ENCODE data around the gene SUCO. TPM values are rescaled to one million over a fixed set of nuclear protein-coding genes. Genes with fewer than 3 reads are reported as not detected.
"Not testable (repeated sequence)": the region's sequence is repeated elsewhere in the genome, so short reads cannot be mapped to it uniquely, and the experiment has no call there.

Gene SUCO
- total and polyA plus RNA-seq, 2 donors, result 17.3 to 106 TPM

- H3K27ac ChIP-seq (ENCODE audit: low read depth), result peak overlapping the region; percentile 5
- H3K36me3 ChIP-seq (ENCODE audit: insufficient read depth), result peaks cover 8% of the 10 kb centered on the region
- no peaks in the 10 kb centered on the region for H3K4me1 ChIP-seq (ENCODE audit: insufficient read depth)
- no peak overlapping the region for H3K4me3 ChIP-seq (ENCODE audit: low read depth, low read length)
- 71% methylated on average over 7 of the region's 7 CpGs for WGBS
- DNase-seq (ENCODE audit: extremely low spot score), result no peak
Measured at GRCh38 chr1:172588296-172589291, 55.6 kb downstream of the SUCO start.

DNA sequence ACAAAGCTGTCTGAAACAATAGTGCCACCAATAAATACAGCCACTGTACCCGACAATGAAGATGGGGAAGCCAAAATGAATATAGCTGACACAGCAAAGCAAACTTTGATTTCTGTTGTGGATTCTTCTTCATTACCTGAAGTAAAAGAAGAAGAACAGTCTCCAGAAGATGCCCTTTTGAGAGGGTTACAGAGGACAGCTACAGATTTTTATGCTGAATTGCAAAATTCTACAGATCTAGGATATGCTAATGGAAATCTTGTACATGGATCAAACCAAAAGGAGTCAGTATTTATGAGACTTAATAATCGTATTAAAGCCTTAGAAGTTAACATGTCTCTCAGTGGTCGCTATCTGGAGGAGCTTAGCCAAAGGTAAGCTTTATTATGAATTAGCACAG is 56.6 kb downstream of the SUCO start:
- no peak overlapping the region for H3K4me3 ChIP-seq (ENCODE audit: low read depth, low read length)
- WGBS, result 95% methylated on average over 3 of the region's 3 CpGs
- H3K27ac ChIP-seq (ENCODE audit: low read depth), result no peak overlapping the region
- DNase-seq (ENCODE audit: extremely low spot score), result no peak
- H3K4me1 ChIP-seq (ENCODE audit: insufficient read depth), result no peaks in the 10 kb centered on the region
- H3K36me3 ChIP-seq (ENCODE audit: insufficient read depth), result peaks cover 8% of the 10 kb centered on the region

- H3K4me1 ChIP-seq (ENCODE audit: insufficient read depth); DNase-seq (ENCODE audit: extremely low spot score); H3K4me3 ChIP-seq (ENCODE audit: low read depth, low read length); H3K27ac ChIP-seq (ENCODE audit: low read depth); H3K36me3 ChIP-seq (ENCODE audit: insufficient read depth): not testable (repeated sequence)
- WGBS, result no CpG with 5 or more reads among the region's 1 CpG
Measured at GRCh38 chr1:172591429-172591828, 58.5 kb downstream of the SUCO start.

DNA sequence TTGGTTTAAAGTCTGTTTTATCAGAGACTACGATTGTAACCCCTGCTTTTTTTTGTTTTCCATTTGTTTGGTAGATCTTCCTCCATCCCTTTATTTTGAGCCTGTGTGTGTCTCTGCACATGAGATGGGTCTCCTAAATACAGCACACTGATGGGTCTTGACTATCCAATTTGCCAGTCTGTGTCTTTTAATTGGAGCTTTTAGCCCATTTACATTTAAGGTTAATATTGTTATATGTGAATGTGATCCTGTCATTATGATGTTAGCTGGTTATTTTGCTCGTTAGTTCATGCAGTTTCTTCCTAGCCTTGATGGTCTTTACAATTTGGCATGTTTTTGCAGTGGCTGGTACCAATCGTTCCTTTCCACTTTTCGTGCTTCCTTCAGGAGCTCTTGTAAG is 62.1 kb downstream of the SUCO start:
- not testable (repeated sequence) for H3K27ac ChIP-seq (ENCODE audit: low read depth); H3K4me3 ChIP-seq (ENCODE audit: low read depth, low read length); H3K4me1 ChIP-seq (ENCODE audit: insufficient read depth); DNase-seq (ENCODE audit: extremely low spot score); H3K36me3 ChIP-seq (ENCODE audit: insufficient read depth)
- 97% methylated on average over 4 of the region's 4 CpGs for WGBS

GRCh38 chr1:172596782-172597181 is 63.8 kb downstream of the SUCO start:
- not testable (repeated sequence) for H3K36me3 ChIP-seq (ENCODE audit: insufficient read depth); DNase-seq (ENCODE audit: extremely low spot score)

DNA sequence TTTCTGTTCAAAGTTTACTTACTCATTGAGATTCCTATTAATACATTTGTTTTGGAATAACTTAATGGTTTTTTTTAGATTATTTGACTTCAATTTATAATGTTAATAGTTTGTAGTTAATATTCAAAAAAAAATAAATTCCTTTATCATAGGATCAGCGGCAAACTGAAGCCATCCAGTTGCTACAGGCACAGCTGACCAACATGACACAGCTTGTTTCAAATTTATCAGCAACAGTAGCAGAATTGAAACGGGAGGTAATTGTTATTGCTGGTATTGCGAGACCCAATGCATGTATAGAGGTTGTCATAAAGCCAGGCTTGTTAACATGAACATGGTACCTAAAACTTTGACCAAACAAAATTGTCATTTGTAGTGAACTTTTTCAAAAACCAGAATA is 67.0 kb downstream of the SUCO start:
- 87% methylated on average over 3 of the region's 3 CpGs for WGBS
- Histone ChIP-seq H3K4me3 (ENCODE audit: low read depth, low read length) (no peak overlapping the region), H3K27ac (ENCODE audit: low read depth) (no peak overlapping the region), H3K36me3 (ENCODE audit: insufficient read depth) (no peaks in the 10 kb centered on the region), H3K4me1 (ENCODE audit: insufficient read depth) (no peaks in the 10 kb centered on the region)
- no peak for DNase-seq (ENCODE audit: extremely low spot score)

More at GRCh38 chr1:172596782-172597181, 63.8 kb downstream of the SUCO start:
- H3K4me3 ChIP-seq (ENCODE audit: low read depth, low read length); H3K4me1 ChIP-seq (ENCODE audit: insufficient read depth); H3K27ac ChIP-seq (ENCODE audit: low read depth): not testable (repeated sequence)
- 81% methylated on average over 10 of the region's 10 CpGs for WGBS

- H3K4me1 ChIP-seq (ENCODE audit: insufficient read depth), result no peaks in the 10 kb centered on the region
- no peak overlapping the region for H3K4me3 ChIP-seq (ENCODE audit: low read depth, low read length)
- DNase-seq (ENCODE audit: extremely low spot score), result no peak
- no peak overlapping the region for H3K27ac ChIP-seq (ENCODE audit: low read depth)
- WGBS, result 96% methylated on average over 1 of the region's 1 CpG
- H3K36me3 ChIP-seq (ENCODE audit: insufficient read depth), result no peaks in the 10 kb centered on the region
Measured at GRCh38 chr1:172600615-172601014, 67.7 kb downstream of the SUCO start.

- WGBS, result 90% methylated on average over 6 of the region's 6 CpGs
Measured at GRCh38 chr1:172601046-172601630, 68.2 kb downstream of the SUCO start.

DNA sequence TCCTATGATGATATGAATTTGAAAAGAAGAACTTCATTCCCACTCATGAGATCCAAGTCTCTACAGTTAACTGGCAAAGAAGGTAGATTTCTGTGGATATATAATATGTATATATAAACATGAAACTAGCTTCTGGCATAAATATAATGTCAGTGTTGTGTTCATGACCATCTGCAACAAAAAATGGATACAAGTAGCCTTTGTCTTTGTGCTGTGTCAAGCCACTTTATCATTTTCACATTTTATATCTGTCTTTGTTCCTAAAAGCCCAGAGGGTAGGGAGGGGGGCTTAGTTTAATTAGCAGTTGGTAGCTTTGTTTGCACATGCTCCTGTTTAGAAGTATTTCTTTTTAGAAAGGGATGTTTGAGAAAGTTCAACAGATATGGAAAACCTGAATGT is 69.8 kb downstream of the SUCO start:
- no peak overlapping the region for H3K4me3 ChIP-seq (ENCODE audit: low read depth, low read length)
- no peak overlapping the region for H3K27ac ChIP-seq (ENCODE audit: low read depth)
- no peaks in the 10 kb centered on the region for H3K36me3 ChIP-seq (ENCODE audit: insufficient read depth)
- no peak for DNase-seq (ENCODE audit: extremely low spot score)
- no peaks in the 10 kb centered on the region for H3K4me1 ChIP-seq (ENCODE audit: insufficient read depth)

More at GRCh38 chr1:172601046-172601630, 68.2 kb downstream of the SUCO start:
- DNase-seq (ENCODE audit: extremely low spot score), result no peak
- no peak overlapping the region for H3K27ac ChIP-seq (ENCODE audit: low read depth)
- H3K4me1 ChIP-seq (ENCODE audit: insufficient read depth), result no peaks in the 10 kb centered on the region
- no peak overlapping the region for H3K4me3 ChIP-seq (ENCODE audit: low read depth, low read length)
- H3K36me3 ChIP-seq (ENCODE audit: insufficient read depth), result no peaks in the 10 kb centered on the region

DNA sequence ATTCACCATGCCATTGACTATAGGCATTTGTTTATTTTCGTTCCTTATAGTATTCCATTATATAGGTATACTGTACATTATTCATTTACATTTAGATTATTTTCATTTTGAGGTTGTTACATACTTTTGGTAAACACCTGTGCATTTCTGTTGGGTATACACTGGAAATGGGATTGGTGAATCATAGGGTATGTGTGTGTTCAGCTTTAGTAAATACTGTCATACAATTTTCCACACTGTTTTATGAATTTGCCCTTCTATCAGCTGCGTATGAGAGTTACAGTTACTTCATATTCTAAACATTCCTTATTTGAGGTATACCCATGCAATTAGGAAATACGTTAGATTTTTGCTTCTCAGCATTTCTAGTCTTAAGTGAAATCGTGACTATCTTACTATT is 70.9 kb downstream of the SUCO start:
- Histone ChIP-seq H3K4me3 (ENCODE audit: low read depth, low read length) (no peak overlapping the region), H3K27ac (ENCODE audit: low read depth) (no peak overlapping the region), H3K36me3 (ENCODE audit: insufficient read depth) (no peaks in the 10 kb centered on the region), H3K4me1 (ENCODE audit: insufficient read depth) (no peaks in the 10 kb centered on the region)
- 97% methylated on average over 4 of the region's 4 CpGs for WGBS
- DNase-seq (ENCODE audit: extremely low spot score), result no peak

- no peaks in the 10 kb centered on the region for H3K36me3 ChIP-seq (ENCODE audit: insufficient read depth)
- H3K4me3 ChIP-seq (ENCODE audit: low read depth, low read length), result no peak overlapping the region
- 89% methylated on average over 2 of the region's 2 CpGs for WGBS
- no peak overlapping the region for H3K27ac ChIP-seq (ENCODE audit: low read depth)
- no peaks in the 10 kb centered on the region for H3K4me1 ChIP-seq (ENCODE audit: insufficient read depth)
- no peak for DNase-seq (ENCODE audit: extremely low spot score)
Measured at GRCh38 chr1:172605641-172606040, 72.7 kb downstream of the SUCO start.

- Histone ChIP-seq H3K4me1 (ENCODE audit: insufficient read depth) (no peaks in the 10 kb centered on the region), H3K36me3 (ENCODE audit: insufficient read depth) (no peaks in the 10 kb centered on the region), H3K4me3 (ENCODE audit: low read depth, low read length) (no peak overlapping the region), H3K27ac (ENCODE audit: low read depth) (no peak overlapping the region)
- no peak for DNase-seq (ENCODE audit: extremely low spot score)
Measured at GRCh38 chr1:172607145-172607544, 74.2 kb downstream of the SUCO start.

- Histone ChIP-seq H3K4me3 (ENCODE audit: low read depth, low read length) (no peak overlapping the region), H3K4me1 (ENCODE audit: insufficient read depth) (no peaks in the 10 kb centered on the region), H3K27ac (ENCODE audit: low read depth) (no peak overlapping the region), H3K36me3 (ENCODE audit: insufficient read depth) (no peaks in the 10 kb centered on the region)
- 60% methylated on average over 4 of the region's 4 CpGs for WGBS
- DNase-seq (ENCODE audit: extremely low spot score), result no peak
Measured at GRCh38 chr1:172608098-172608601, 75.2 kb downstream of the SUCO start.

DNA sequence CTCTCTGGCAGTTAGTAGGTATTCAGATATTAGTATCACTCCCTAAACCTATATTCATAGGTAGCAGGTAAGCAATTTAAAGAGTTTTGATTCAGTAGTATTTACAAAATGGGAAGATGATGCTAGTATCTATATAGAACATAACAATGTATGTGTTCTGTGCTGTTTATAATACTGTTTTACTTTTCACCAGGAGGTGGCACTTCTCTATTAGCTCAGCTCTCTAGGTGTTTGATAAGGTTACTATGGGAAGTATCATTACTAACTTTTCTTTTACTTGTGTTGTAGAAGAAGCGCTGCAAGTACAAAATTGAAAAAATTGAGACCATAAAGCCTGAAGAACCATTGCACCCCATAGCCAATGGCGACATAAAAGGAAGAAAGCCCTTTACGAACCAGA is 76.6 kb downstream of the SUCO start:
- H3K36me3 ChIP-seq (ENCODE audit: insufficient read depth), result no peaks in the 10 kb centered on the region
- no peak for DNase-seq (ENCODE audit: extremely low spot score)
- 94% methylated on average over 3 of the region's 3 CpGs for WGBS
- H3K27ac ChIP-seq (ENCODE audit: low read depth), result no peak overlapping the region
- H3K4me1 ChIP-seq (ENCODE audit: insufficient read depth), result no peaks in the 10 kb centered on the region
- no peak overlapping the region for H3K4me3 ChIP-seq (ENCODE audit: low read depth, low read length)
